ENCODE measurements around the gene NAV2. TPM values are rescaled to one million over a fixed set of nuclear protein-coding genes. Genes with fewer than 3 reads are reported as not detected.

The NAV2 gene
- total RNA-seq, 1 donor from 2014 or later = 31.4 TPM

- H3K4me1 Mint-ChIP-seq (ENCODE audit: unreplicated experiment) = peaks cover 39% of the 10 kb centered on the region
- H3K36me3 Mint-ChIP-seq (ENCODE audit: unreplicated experiment) = peaks cover 3% of the 10 kb centered on the region
- DNase-seq (ENCODE audit: extremely low spot score, unreplicated experiment) = no peak
- H3K4me3 Mint-ChIP-seq (ENCODE audit: unreplicated experiment) = no peak overlapping the region
- H3K9me3 Mint-ChIP-seq (ENCODE audit: unreplicated experiment) = no peaks in the 10 kb centered on the region
- no peak overlapping the region for H3K27ac Mint-ChIP-seq (ENCODE audit: unreplicated experiment)
- no peaks in the 10 kb centered on the region for H3K27me3 Mint-ChIP-seq (ENCODE audit: unreplicated experiment)
- no peak for TF ChIP-seq CTCF (IDR thresholded peaks at IDR 0.05)
Measured at GRCh38 chr11:19955660-19956059, 243.0 kb downstream of the NAV2 start.

- H3K4me1 Mint-ChIP-seq (ENCODE audit: unreplicated experiment) = peaks cover 36% of the 10 kb centered on the region
- H3K27me3 Mint-ChIP-seq (ENCODE audit: unreplicated experiment) = no peaks in the 10 kb centered on the region
- no peak overlapping the region for H3K4me3 Mint-ChIP-seq (ENCODE audit: unreplicated experiment)
Measured at GRCh38 chr11:19956228-19956627, 243.6 kb downstream of the NAV2 start.

DNA sequence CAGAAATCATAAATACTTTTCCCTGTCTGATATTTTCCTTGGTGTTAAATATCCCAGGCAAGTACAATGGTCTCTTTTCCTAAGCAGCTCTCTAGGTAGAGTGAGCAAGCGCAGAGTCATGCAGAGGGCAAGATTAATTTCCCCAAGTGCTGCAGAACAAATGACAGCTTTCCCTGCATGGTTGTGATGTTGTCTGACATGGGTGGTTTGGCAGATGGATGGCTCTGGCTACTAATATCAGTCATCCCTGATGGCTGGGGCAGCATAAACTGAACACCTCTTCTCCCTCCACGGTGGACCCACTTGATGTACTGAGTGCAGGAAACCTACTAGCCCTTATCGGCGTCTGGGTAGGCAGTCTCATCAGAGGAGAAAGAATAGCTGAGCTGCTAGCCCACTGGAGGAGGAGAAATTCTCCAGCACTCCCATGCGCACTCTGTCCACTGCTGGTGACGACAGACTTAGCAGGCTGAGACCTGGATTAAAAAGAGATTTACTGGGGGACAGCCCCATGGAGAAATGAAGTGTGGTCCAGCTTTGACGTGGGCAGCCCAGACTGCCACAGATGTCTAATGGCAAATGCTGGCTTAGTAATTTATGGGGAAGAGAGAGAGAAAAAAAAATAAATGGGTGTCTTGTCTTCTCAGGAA lies 244.8 kb downstream of the NAV2 start:
- Mint-ChIP-seq H3K9me3 (ENCODE audit: unreplicated experiment) (no peaks in the 10 kb centered on the region), H3K27me3 (ENCODE audit: unreplicated experiment) (no peaks in the 10 kb centered on the region), H3K4me3 (ENCODE audit: unreplicated experiment) (no peak overlapping the region), H3K4me1 (ENCODE audit: unreplicated experiment) (peaks cover 28% of the 10 kb centered on the region), H3K36me3 (ENCODE audit: unreplicated experiment) (peaks cover 3% of the 10 kb centered on the region), H3K27ac (ENCODE audit: unreplicated experiment) (no peak overlapping the region)
- no peak for TF ChIP-seq CTCF (IDR thresholded peaks at IDR 0.05)
- no peak for DNase-seq (ENCODE audit: extremely low spot score, unreplicated experiment)

More at GRCh38 chr11:19956228-19956627, 243.6 kb downstream of the NAV2 start:
- H3K27ac Mint-ChIP-seq (ENCODE audit: unreplicated experiment) = no peak overlapping the region
- no peak for TF ChIP-seq CTCF (IDR thresholded peaks at IDR 0.05)
- H3K9me3 Mint-ChIP-seq (ENCODE audit: unreplicated experiment) = no peaks in the 10 kb centered on the region
- H3K36me3 Mint-ChIP-seq (ENCODE audit: unreplicated experiment) = peaks cover 3% of the 10 kb centered on the region
- DNase-seq (ENCODE audit: extremely low spot score, unreplicated experiment) = no peak

GRCh38 chr11:19958204-19958603 lies 245.6 kb downstream of the NAV2 start:
- Mint-ChIP-seq H3K4me3 (ENCODE audit: unreplicated experiment) (no peak overlapping the region), H3K27ac (ENCODE audit: unreplicated experiment) (no peak overlapping the region), H3K9me3 (ENCODE audit: unreplicated experiment) (no peaks in the 10 kb centered on the region), H3K36me3 (ENCODE audit: unreplicated experiment) (peaks cover 7% of the 10 kb centered on the region), H3K27me3 (ENCODE audit: unreplicated experiment) (no peaks in the 10 kb centered on the region), H3K4me1 (ENCODE audit: unreplicated experiment) (peaks cover 27% of the 10 kb centered on the region)
- DNase-seq (ENCODE audit: extremely low spot score, unreplicated experiment) = no peak
- no peak for TF ChIP-seq CTCF (IDR thresholded peaks at IDR 0.05)

GRCh38 chr11:19959210-19959609 lies 246.6 kb downstream of the NAV2 start:
- no peaks in the 10 kb centered on the region for H3K9me3 Mint-ChIP-seq (ENCODE audit: unreplicated experiment)
- H3K27me3 Mint-ChIP-seq (ENCODE audit: unreplicated experiment) = no peaks in the 10 kb centered on the region
- TF ChIP-seq CTCF (IDR thresholded peaks at IDR 0.05) = no peak
- no peak overlapping the region for H3K27ac Mint-ChIP-seq (ENCODE audit: unreplicated experiment)
- peaks cover 7% of the 10 kb centered on the region for H3K36me3 Mint-ChIP-seq (ENCODE audit: unreplicated experiment)
- H3K4me1 Mint-ChIP-seq (ENCODE audit: unreplicated experiment) = peaks cover 27% of the 10 kb centered on the region
- H3K4me3 Mint-ChIP-seq (ENCODE audit: unreplicated experiment) = no peak overlapping the region
- no peak for DNase-seq (ENCODE audit: extremely low spot score, unreplicated experiment)

Data from osteocyte (in vitro differentiated cells).